Fibroblast of lung (primary cell): Measurements from ENCODE around the gene KCNMA1.

Experiments
- EZH2 ChIP-seq: IDR thresholded peaks from 2 replicates; pipeline ENCODE4 v1.5.1; 2012; ENCODE audit warnings: low read length, control low read depth, mild to moderate bottlenecking; ENCODE audit errors: missing control alignments
- TF ChIP-seq, protein P1 (sequence below), 2 donors: IDR thresholded peaks in 1 of 2; conservative IDR thresholded peaks in 1 of 2; 1 replicate in 1 of 2; 2 replicates in 1 of 2; pipeline ENCODE4 v1.5.1; 2011 to 2012; ENCODE audit warnings: low read length in 2 of 2, control low read depth in 1 of 2, inconsistent platforms in 1 of 2, low read depth in 1 of 2, mild to moderate bottlenecking in 1 of 2

DNA sequence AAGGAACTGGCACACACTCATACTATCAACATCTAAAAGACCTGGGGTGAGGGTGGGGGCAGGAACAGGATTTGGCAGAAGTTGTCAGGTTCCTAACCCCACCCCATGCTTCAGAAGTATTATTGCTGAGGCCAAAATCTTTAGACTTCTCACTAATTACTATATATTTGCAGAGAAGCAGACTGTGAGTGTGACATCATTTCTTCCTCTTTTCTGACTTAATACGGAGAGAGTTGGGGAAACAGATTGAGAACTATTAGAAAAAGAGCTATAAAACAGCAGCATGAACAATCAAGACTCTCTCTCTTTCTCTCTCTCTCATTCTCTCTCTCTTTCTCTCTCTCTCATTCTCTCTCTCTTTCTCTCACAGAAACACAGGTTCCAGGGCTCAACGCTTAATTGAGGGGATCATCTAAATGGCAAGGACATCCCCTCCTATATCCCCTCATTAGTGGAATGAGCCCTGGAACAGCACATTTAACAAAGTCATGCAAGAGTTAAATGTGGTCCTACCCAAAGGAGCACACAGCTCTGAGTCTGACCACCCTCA, 94.8 kb downstream of the KCNMA1 start:
- TF ChIP-seq EZH2 = no peak
- TF ChIP-seq, protein P1, sequence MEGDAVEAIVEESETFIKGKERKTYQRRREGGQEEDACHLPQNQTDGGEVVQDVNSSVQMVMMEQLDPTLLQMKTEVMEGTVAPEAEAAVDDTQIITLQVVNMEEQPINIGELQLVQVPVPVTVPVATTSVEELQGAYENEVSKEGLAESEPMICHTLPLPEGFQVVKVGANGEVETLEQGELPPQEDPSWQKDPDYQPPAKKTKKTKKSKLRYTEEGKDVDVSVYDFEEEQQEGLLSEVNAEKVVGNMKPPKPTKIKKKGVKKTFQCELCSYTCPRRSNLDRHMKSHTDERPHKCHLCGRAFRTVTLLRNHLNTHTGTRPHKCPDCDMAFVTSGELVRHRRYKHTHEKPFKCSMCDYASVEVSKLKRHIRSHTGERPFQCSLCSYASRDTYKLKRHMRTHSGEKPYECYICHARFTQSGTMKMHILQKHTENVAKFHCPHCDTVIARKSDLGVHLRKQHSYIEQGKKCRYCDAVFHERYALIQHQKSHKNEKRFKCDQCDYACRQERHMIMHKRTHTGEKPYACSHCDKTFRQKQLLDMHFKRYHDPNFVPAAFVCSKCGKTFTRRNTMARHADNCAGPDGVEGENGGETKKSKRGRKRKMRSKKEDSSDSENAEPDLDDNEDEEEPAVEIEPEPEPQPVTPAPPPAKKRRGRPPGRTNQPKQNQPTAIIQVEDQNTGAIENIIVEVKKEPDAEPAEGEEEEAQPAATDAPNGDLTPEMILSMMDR (conservative IDR thresholded peaks at IDR 0.05 in 1 of 2, IDR thresholded peaks at IDR 0.05 in 1 of 2; ENCODE audit: low read depth in 1 of 2, low read length in 2 of 2) = no peak
